Measurements from ENCODE around the gene CYP4F3.
"Not testable (repeated sequence)": the region's sequence is repeated elsewhere in the genome, so short reads cannot be mapped to it uniquely, and the experiment has no call there.

Gene CYP4F3

DNA sequence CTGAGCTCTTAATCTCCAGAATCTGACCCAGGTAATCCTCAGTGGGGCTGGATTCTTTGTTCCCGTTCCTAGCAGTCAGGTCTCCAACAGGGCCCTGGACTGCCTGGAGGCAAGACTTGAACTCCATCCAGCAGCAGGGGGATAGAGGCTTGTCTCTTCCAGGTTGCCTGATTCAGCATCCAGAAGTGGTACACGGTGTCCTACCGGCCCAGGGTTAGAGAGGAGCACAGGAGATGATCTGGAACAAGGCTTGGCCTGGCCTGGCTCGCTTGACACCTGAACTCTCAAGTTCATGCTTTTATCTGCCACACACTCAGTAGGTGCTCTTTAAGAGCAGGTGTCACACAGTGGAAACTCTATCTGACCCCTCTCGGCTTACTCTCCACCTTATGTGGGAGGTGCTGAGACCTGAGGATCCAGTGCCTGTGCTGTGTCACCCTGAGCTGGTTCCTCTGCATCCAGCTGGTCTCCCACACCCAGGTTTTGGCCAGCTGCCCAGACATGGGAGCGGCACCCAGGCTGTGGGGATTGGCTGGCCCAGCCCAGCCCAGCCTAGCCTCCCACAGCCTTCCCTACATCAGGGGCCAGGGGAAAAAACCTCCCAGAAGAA is at the start of gene CYP4F3:
TSS of gene CYP4F3 (plus strand) at position 604 of the 610 bp plus-strand sequence. CDS start 519 bp downstream, outside the sequence.
- FAIRE-seq, result no peak

DNA sequence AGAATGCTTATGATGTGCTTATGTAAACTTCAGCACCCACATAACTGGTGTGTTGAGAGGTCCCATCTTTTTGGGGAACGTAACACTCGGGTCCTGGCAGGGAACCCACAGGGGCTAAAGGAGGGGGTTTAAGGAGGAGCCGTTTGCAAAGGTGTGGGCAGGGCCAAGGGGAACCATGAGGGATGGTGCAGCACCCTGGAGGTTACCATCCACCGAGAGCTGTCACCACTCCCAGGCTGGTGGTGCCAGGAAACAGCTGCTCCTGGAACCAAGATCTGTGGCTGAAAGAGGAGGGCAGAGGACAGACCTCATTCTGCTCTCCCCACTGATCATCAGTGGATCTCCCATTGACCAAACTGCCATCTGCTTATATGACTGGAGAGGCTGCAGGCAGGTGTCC is 48.9 kb upstream of the CYP4F3 start:
- FAIRE-seq, result no peak

GRCh38 chr19:15592506-15592905 is 48.2 kb upstream of the CYP4F3 start:
- not testable (repeated sequence) for FAIRE-seq

DNA sequence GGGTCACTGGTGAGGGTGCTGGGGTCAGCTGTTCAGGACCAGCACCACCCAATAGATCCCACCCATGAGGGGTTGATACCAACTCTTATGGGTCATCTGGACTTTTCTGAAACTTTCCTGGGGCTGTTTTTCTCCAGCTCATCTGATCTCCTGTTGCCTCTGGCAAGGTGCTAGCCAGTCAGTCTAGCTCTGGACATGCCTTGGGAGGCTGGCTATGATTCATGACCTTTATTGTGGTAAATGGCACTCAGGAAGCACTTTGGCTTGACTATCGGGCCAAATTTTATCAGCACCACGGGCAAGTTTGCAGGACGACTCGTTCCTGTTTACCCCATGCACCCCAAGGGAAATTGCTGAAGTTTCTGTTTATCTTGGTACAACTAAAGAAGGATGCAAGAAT is 46.9 kb upstream of the CYP4F3 start:
- FAIRE-seq, result not testable (repeated sequence)

DNA sequence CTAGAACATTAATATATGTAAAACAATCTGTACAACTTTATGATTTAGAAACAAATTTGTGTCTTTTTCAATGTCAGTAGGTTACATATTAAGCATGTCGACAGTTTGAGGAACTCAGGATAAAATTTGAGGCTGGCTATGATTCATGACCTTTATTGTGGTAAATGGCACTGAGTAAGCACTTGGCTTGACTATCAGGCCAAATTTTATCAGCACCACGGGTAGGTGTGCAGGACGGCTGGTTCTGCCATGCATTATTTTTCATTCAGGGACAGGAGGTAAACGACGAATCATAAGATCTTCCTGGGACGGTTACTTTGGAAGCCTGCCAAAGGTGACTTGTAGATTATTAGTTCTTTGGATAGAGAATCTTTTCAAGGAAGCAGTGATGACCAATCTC is 45.6 kb upstream of the CYP4F3 start:
- FAIRE-seq, result no peak

- FAIRE-seq, result not testable (repeated sequence)
Measured at GRCh38 chr19:15607978-15608925, 32.4 kb upstream of the CYP4F3 start.

DNA sequence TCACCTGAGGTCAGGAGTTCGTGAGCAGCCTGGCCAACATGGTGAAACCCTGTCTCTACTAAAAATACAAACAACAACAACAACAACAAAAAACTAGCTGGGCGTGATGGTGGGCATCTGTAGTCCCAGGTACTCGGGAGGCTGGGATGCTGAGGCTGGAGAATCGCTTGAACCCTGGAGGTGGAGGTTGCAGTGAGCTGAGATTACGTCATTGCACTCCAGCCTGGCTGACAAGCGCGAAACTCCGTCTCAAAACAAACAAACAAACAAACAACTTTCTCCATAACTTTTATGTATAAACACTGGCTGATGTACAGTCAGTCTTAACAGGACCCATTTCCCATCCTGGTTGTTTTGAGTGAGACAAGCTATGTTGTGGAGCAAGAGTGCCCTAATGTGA is 31.4 kb upstream of the CYP4F3 start:
- no peak for FAIRE-seq

- FAIRE-seq, result no peak
Measured at GRCh38 chr19:15612342-15612741, 28.4 kb upstream of the CYP4F3 start.

DNA sequence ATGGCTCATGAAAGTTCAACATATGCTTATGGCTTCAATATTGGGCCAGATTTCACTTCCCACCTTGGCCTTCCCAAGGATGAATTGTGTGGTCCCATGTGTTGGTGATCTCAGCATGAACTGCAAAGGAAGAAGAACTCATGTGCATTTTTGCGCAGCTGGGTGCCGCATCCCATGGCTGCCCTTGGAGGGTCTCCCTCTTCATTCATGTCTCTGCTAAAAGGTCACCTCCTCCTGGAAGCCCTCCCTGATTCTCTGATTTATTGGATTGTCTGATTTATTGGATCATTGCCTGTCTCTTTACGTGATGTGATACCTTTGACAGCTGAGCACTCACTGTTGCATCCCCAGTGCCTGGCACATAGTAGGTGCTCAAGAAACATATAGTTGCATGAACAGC is 27.4 kb upstream of the CYP4F3 start:
- FAIRE-seq, result no peak

DNA sequence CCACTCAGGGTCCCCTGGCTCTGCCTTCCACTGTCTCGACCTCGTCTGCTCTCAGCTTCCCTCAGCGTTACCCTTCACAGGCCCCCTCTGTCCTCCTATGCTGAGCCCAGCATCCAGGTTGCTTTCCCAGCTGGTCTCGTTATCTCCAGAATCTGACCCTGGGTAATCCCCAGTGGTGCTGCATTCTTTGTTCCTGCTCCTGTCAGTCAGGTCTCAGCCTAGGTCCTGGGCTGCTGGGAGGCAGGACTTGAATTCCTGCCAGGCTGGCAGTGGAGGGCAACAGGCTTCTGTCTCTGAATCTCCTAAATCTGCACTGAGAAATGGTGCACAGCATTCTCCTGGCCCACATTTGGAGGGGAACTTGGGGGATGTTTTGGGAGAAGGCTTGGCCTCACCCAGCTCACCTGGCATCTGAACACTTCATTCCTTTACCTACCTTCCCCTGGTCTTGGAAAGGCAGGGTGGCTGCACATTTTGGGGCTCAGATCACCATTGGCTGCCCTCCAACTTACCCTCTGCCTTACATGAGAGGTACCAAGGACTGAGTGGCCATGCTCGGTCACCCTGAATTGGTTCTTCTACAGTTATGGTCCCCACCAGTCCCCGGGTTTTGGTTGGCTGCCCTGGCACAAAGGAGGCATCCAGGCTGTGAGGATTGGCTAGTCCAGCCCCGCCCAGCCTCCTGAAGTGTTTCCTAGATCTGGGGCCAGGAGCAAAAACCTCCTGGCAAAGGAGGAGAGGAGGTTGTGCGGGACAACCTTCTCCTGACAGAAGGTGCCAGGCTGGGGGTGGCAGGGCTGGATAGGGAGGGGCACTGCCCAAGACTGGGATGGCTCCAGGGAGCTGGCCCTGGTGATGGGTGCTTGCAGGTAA is 26.0 kb upstream of the CYP4F3 start, which contains the start of gene CYP4F8:
TSS of gene CYP4F8 (plus strand) at position 712 of the 873 bp plus-strand sequence. CDS start 399 bp downstream, outside the sequence.
- no peak for FAIRE-seq

DNA sequence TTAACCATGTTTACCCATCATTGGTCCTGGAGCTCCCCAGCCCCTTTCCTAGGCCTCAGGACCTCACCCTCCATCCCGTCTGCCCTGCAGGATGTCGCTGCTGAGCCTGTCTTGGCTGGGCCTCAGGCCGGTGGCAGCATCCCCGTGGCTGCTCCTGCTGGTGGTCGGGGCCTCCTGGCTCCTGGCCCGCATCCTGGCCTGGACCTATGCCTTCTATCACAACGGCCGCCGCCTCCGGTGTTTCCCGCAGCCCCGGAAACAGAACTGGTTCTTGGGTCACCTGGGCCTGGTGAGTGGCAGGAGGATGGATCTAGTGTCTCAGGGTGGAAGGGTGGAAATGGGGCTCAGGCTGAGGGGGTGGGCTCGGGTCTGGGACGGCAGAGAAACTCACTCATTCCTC is 25.2 kb upstream of the CYP4F3 start:
- FAIRE-seq, result no peak

GRCh38 chr19:15616183-15616582 is 24.5 kb upstream of the CYP4F3 start:
- FAIRE-seq, result no peak

DNA sequence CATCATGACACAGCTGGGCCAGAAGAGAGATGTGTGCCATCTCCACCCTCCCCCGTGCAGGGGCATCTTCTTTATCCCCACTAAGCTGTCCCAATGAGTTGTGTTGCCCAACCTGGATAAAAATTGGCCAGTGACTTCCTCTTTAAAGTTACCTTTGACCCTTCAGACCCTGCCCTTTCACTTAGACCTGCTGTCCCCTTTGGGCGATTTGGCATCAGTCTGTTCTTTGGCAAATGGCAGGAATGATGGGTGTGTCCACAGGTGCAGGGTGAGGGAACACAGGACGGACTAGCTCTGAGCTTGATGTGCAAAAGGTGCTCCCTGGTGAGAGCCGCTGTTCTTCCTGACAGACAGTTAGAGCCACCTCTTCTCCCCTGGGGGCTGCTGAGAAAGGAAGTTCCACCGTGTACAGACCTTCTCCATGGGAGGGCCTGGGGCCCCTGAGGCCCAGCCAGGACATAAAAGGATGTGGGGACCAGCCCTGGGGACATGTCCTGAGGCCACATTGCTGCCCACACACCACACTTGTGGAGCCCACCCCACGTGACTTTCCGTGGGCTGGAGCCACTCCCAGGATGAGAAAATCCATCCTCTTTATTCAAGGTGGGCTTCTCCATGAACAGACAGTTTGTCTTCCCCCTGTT is 23.9 kb upstream of the CYP4F3 start:
- no peak for FAIRE-seq

- FAIRE-seq, result no peak
Measured at GRCh38 chr19:15618321-15618720, 22.4 kb upstream of the CYP4F3 start.

DNA sequence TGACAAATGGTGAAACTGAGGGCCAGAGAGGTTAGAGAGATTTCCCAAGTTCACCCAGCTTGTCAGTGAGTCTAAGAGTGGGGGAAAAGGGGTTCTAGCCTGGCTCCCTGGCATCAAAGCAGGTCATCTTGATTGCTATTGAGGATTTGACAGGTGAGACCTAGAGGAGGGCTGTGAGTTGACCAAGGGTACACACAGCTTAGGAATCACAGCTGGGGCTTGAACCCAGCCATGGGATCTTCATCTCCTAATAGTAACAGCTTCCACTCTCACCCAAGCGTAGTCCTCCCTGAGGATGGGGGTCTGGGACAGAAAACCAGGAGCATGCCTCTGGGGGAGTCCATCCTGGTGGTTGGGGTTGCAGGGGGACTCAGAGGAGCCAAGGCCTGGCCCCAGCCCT is 18.9 kb upstream of the CYP4F3 start:
- no peak for FAIRE-seq

DNA sequence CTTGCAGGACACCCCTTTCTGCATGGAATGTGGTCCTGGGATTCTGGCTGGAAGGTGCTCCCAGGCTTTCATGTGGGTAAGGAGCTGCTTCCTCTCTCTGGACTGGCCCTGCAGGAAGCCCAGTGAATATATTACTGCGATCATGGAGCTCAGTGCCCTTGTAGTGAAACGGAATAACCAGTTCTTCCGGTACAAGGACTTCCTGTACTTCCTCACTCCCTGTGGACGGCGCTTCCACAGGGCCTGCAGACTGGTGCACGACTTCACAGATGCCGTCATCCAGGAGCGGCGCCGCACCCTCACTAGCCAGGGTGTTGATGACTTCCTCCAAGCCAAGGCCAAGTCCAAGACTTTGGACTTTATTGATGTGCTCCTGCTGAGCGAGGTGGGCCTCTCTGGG is 17.7 kb upstream of the CYP4F3 start:
- no peak for FAIRE-seq

- FAIRE-seq, result no peak
Measured at GRCh38 chr19:15623711-15624318, 16.9 kb upstream of the CYP4F3 start.

GRCh38 chr19:15628236-15629002 is 12.3 kb upstream of the CYP4F3 start:
- no peak for FAIRE-seq

DNA sequence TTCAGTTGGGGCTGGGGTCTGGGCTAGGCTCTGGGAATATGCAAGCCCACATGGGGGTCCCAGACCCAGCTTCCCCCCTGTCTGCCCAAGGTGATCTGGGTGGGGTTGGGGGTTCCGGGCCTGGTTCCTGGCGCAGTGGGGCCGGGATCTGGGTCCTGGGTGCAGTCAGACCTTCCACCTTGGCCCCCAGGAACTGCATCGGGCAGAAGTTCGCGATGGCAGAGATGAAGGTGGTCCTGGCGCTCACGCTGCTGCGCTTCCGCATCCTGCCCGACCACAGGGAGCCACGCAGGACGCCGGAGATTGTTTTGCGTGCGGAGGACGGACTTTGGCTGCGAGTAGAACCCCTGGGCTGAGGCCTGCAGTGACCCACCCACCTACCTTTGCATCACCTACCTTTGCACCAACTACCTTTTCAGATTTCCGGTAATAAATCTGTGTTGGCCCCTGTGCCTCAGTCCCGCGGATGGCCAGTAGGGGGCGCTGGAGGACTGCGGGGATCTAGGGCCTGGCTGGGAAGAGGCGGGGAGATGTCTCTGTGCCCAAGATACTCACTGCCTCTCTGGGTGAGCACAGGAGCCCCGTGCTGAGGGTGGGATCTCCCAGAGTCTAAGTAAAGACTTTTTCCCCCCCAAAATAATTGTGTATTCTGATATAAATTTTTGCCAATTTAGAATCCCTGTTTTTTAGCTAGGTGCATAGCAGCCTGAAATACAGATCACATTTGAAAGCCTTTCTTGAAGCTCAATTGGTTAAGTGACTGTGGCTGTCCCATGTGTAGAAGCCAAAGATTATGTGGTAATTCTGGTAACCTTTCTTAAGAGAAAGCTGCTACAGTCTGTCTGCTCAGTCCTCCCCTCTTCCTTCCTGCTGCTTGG is 11.5 kb upstream of the CYP4F3 start:
- peak; percentile 66 for FAIRE-seq

DNA sequence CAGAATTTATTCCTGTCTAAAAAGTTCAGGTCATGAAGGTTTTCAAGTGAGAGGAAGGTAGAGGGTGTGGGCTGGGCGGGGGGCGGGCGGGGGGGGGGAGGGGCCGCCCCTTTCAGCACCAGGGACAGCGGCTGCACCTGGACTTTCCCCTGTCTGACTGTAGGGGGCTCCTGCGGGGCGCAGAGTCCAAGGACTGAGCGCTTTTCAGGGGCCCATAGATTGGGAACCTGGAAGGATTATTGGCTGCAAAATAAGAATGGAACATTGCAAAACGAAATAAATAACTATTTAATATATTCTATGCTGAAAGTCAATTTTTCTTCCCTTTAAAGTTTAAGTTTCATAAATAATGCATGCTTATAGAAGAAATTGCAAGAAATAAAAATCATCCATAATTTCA is 8.9 kb upstream of the CYP4F3 start:
- no peak for FAIRE-seq
